HepG2 (cell line): ENCODE results near the gene SLC25A45. TPM values are rescaled to one million over a fixed set of nuclear protein-coding genes. Genes with fewer than 3 reads are reported as not detected.

ENCODE experiments used
- CCAR2 ChIP-seq: fragments of 200-400 bp; formaldehyde crosslinking; optimal IDR thresholded peaks from 2 replicates; pipeline ENCODE3; 2018; ENCODE audit warnings: low read depth, mild to moderate bottlenecking, low read length, moderate library complexity
- MXD4 ChIP-seq: IDR thresholded peaks from 2 replicates; pipeline ENCODE4 v1.6.1; 2016; ENCODE audit warnings: mild to moderate bottlenecking, missing biosample characterization, missing genetic modification reagents
- MYC ChIP-seq: sonication (generic); formaldehyde crosslinking; IDR thresholded peaks from 2 replicates; pipeline ENCODE4 v1.9.0; 2021; ENCODE audit warnings: missing genetic modification reagents, borderline replicate concordance
- TBX2 ChIP-seq: sonication (generic); formaldehyde crosslinking; IDR thresholded peaks from 2 replicates; pipeline ENCODE4 v1.5.0; 2020; ENCODE audit warnings: missing genetic modification reagents, mild to moderate bottlenecking, borderline replicate concordance
- ZBTB7B ChIP-seq: sonication (generic); formaldehyde crosslinking; IDR thresholded peaks from 2 replicates; pipeline ENCODE4 v1.4.0; 2020; ENCODE audit warnings: missing genetic modification reagents
- ZNF143 ChIP-seq: sonication (generic); formaldehyde crosslinking; IDR thresholded peaks from 2 replicates; pipeline ENCODE4 v1.4.0; 2020; ENCODE audit warnings: missing genetic modification reagents
- ZNF160 ChIP-seq: sonication (generic); formaldehyde crosslinking; IDR thresholded peaks from 2 replicates; pipeline ENCODE4 v1.8.0; 2022; ENCODE audit warnings: mild to moderate bottlenecking, inconsistent platforms, missing genetic modification reagents
- ZNF552 ChIP-seq: sonication (generic); formaldehyde crosslinking; IDR thresholded peaks from 2 replicates; pipeline ENCODE4 v1.9.0; 2022; ENCODE audit warnings: missing genetic modification reagents, mild to moderate bottlenecking, borderline replicate concordance
- ZNF589 ChIP-seq: sonication (generic); formaldehyde crosslinking; conservative IDR thresholded peaks from 2 replicates; pipeline ENCODE4 v1.8.0; 2022; ENCODE audit warnings: mild to moderate bottlenecking, moderate library complexity, missing genetic modification reagents
- ZNF652 ChIP-seq: IDR thresholded peaks from 2 replicates; pipeline ENCODE4 v1.6.1; 2016; ENCODE audit warnings: low read depth, borderline replicate concordance
- ZNF788 ChIP-seq: sonication (generic); formaldehyde crosslinking; IDR thresholded peaks from 2 replicates; pipeline ENCODE4 v1.5.0; 2020; ENCODE audit warnings: mild to moderate bottlenecking, missing genetic modification reagents, borderline replicate concordance
- ZSCAN30 ChIP-seq: sonication (generic); formaldehyde crosslinking; IDR thresholded peaks from 2 replicates; pipeline ENCODE4 v1.5.0; 2020; ENCODE audit warnings: mild to moderate bottlenecking, missing genetic modification reagents
- polyA plus RNA-seq, 8 experiments: library from polyadenylated mRNA; depleted of rRNA in 3 of 8; stranded (reverse) in 7 of 8; unstranded in 1 of 8; fragments of >200 nt; fragmentation: Illumina TruSeq in 4 of 8; extraction: Trizol in 4 of 8; gene quantifications; 2 replicates each; pipeline versions ENCODE4 v1.2.1 to v1.2.3, GENCODE V29; 2011 to 2016; ENCODE audit warnings: low read depth in 4 of 8, missing spikeins in 1 of 8, mixed read lengths in 1 of 8; ENCODE audit not compliant: insufficient read depth in 1 of 8
- total RNA-seq, 5 experiments: library from RNA; depleted of rRNA; stranded (reverse); fragments of >200 nt; fragmentation: Illumina TruSeq; extraction: Trizol; gene quantifications; 2 replicates each; pipeline ENCODE4 v1.2.3, GENCODE V29; 2016; ENCODE audit warnings: low read depth in 1 of 5
- TF ChIP-seq, protein P1 (sequence below): sonication (generic); formaldehyde crosslinking; IDR thresholded peaks from 2 replicates; pipeline ENCODE4 v1.5.0; 2020; ENCODE audit warnings: missing genetic modification reagents
- TF ChIP-seq, protein P2 (sequence below): sonication (generic); formaldehyde crosslinking; IDR thresholded peaks from 2 replicates; pipeline ENCODE4 v1.5.0; 2020; ENCODE audit warnings: mild to moderate bottlenecking, missing genetic modification reagents, borderline replicate concordance
- TF ChIP-seq, protein P3 (sequence below): sonication (generic); formaldehyde crosslinking; IDR thresholded peaks from 2 replicates; pipeline ENCODE4 v1.5.0; 2020; ENCODE audit warnings: mild to moderate bottlenecking, missing genetic modification reagents
- TF ChIP-seq, protein P4 (sequence below): sonication (generic); formaldehyde crosslinking; IDR thresholded peaks from 2 replicates; pipeline ENCODE4 v1.4.0; 2020; ENCODE audit warnings: missing genetic modification reagents, borderline replicate concordance

SLC25A45 gene
- total and polyA plus RNA-seq, 2 of the 13 experiments (the other 11 are each of a cell fraction or from before 2014, with no cell fraction given): 1.2 to 3.4 TPM

DNA sequence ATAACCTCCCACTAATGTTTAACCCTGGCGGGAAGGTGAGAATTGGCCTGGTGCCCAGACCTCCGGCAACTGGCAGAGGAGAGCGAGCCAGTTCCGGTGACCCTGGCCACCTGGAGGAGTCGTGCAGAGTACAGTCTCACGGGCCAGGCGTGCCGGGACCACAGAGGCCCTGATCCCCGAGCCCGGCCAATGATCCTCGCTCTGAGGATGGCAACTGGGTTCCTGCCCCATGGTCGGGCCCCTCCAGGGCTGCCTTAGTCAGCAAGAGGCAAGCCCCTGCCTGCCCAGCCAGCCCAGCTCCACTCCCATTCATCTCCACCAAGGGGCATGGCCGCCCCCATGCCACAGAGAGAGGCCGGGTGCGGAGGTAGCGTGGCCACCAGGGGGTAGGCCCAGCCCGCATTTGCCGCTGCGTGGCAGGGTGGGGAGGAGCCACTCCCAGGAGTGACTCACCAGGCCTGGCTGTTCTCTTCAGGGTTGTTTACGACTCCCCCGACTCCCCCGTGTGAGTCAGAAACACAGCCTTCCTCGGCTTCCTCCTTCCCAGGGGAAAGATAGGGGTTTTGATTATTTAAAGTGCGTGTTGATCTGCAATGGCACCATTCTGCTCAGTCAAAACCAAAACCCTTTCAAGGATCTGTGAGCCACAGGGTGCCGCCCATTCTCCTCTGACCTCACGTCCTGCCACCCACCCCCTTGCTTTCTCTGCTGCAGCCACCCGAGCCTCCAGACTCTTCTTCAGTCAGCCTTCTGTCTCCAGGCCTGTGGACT is at the start of gene SLC25A45 (continued):
- TF ChIP-seq, protein P1, sequence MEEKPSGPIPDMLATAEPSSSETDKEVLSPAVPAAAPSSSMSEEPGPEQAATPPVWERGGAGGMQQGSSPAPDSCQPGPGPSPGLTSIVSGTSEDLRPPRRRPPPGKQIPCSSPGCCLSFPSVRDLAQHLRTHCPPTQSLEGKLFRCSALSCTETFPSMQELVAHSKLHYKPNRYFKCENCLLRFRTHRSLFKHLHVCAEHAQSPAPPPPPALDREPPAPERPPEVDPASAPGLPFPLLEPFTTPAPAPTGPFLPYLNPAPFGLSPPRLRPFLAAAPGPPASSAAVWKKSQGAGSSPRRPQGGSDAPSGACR (CRISPR knock-in tag): peak; percentile 70; the same call in 1 of the 2 replicates
- TF ChIP-seq ZNF652 (CRISPR knock-in tag): peak; percentile 45; the same call in 1 of the 2 replicates
- peak; percentile 86; the same call in 1 of the 2 replicates for TF ChIP-seq ZSCAN30 (CRISPR knock-in tag)
- TF ChIP-seq, protein P2, sequence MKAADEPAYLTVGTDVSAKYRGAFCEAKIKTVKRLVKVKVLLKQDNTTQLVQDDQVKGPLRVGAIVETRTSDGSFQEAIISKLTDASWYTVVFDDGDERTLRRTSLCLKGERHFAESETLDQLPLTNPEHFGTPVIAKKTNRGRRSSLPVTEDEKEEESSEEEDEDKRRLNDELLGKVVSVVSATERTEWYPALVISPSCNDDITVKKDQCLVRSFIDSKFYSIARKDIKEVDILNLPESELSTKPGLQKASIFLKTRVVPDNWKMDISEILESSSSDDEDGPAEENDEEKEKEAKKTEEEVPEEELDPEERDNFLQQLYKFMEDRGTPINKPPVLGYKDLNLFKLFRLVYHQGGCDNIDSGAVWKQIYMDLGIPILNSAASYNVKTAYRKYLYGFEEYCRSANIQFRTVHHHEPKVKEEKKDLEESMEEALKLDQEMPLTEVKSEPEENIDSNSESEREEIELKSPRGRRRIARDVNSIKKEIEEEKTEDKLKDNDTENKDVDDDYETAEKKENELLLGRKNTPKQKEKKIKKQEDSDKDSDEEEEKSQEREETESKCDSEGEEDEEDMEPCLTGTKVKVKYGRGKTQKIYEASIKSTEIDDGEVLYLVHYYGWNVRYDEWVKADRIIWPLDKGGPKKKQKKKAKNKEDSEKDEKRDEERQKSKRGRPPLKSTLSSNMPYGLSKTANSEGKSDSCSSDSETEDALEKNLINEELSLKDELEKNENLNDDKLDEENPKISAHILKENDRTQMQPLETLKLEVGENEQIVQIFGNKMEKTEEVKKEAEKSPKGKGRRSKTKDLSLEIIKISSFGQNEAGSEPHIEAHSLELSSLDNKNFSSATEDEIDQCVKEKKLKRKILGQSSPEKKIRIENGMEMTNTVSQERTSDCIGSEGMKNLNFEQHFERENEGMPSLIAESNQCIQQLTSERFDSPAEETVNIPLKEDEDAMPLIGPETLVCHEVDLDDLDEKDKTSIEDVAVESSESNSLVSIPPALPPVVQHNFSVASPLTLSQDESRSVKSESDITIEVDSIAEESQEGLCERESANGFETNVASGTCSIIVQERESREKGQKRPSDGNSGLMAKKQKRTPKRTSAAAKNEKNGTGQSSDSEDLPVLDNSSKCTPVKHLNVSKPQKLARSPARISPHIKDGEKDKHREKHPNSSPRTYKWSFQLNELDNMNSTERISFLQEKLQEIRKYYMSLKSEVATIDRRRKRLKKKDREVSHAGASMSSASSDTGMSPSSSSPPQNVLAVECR (CRISPR knock-in tag): peak; percentile 91
- TF ChIP-seq, protein P3, sequence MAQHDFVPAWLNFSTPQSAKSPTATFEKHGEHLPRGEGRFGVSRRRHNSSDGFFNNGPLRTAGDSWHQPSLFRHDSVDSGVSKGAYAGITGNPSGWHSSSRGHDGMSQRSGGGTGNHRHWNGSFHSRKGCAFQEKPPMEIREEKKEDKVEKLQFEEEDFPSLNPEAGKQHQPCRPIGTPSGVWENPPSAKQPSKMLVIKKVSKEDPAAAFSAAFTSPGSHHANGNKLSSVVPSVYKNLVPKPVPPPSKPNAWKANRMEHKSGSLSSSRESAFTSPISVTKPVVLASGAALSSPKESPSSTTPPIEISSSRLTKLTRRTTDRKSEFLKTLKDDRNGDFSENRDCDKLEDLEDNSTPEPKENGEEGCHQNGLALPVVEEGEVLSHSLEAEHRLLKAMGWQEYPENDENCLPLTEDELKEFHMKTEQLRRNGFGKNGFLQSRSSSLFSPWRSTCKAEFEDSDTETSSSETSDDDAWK (CRISPR knock-in tag): no peak
- TF ChIP-seq MYC (CRISPR knock-in tag): peak; percentile 94
- peak; percentile 78; the same call in 1 of the 2 replicates for TF ChIP-seq MXD4 (CRISPR knock-in tag)
- TF ChIP-seq, protein P4, sequence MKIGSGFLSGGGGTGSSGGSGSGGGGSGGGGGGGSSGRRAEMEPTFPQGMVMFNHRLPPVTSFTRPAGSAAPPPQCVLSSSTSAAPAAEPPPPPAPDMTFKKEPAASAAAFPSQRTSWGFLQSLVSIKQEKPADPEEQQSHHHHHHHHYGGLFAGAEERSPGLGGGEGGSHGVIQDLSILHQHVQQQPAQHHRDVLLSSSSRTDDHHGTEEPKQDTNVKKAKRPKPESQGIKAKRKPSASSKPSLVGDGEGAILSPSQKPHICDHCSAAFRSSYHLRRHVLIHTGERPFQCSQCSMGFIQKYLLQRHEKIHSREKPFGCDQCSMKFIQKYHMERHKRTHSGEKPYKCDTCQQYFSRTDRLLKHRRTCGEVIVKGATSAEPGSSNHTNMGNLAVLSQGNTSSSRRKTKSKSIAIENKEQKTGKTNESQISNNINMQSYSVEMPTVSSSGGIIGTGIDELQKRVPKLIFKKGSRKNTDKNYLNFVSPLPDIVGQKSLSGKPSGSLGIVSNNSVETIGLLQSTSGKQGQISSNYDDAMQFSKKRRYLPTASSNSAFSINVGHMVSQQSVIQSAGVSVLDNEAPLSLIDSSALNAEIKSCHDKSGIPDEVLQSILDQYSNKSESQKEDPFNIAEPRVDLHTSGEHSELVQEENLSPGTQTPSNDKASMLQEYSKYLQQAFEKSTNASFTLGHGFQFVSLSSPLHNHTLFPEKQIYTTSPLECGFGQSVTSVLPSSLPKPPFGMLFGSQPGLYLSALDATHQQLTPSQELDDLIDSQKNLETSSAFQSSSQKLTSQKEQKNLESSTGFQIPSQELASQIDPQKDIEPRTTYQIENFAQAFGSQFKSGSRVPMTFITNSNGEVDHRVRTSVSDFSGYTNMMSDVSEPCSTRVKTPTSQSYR (CRISPR knock-in tag): no peak
- TF ChIP-seq ZBTB7B (CRISPR knock-in tag): peak; percentile 67
- TF ChIP-seq CCAR2: no peak
- peak; percentile 74; the same call in 1 of the 2 replicates for TF ChIP-seq ZNF589
- peak; percentile 87; the same call in 1 of the 2 replicates for TF ChIP-seq ZNF788 (CRISPR knock-in tag)
- TF ChIP-seq TBX2: peak; percentile 99
- TF ChIP-seq ZNF143: no peak
- TF ChIP-seq ZNF552 (CRISPR knock-in tag): no peak
- 0 out of 2 replicates have a peak, but pooled peaks have one; percentile 28 for TF ChIP-seq ZNF160 (CRISPR knock-in tag)
